Endothelial cell of umbilical vein (primary cell): Measurements from ENCODE around the gene CHST3. TPM values are rescaled to one million over a fixed set of nuclear protein-coding genes. Genes with fewer than 3 reads are reported as not detected.

ENCODE experiments used
- BruUV-seq: library from RNA; stranded (reverse); fragments of 400-500 nt; replicated peaks from 2 replicates; lab custom pipeline; 2021; lab: Mats Ljungman, UMichigan
- CTCF ChIA-PET: fragments of 300-600, 350-600 bp; sonication (Branson Sonifier 250); formaldehyde crosslinking; loops from one replicate; lab custom pipeline; 2021; ENCODE audit warnings: antibody characterized with exemption, inconsistent platforms; lab: Charles Lee
- POLR2A ChIA-PET: fragments of 300-600, 350-600 bp; sonication (Branson Sonifier 250); formaldehyde crosslinking; loops from one replicate; lab custom pipeline; 2021; ENCODE audit warnings: antibody characterized with exemption, inconsistent platforms; lab: Charles Lee
- DNase-seq: peaks from one replicate; pipeline ENCODE4 v3.0.0-alpha.2; 2011; ENCODE audit warnings: low read depth, low spot score
- FAIRE-seq: peaks from 2 replicates; lab custom pipeline; 2011; peaks lifted over from hg19 to GRCh38; lab: Jason Lieb, UNC
- H2AFZ ChIP-seq: 2 replicates; pipeline ENCODE4 v1.6.0; 2012; ENCODE audit warnings: low read depth, low read length, control low read depth, inconsistent platforms
- H3K27ac ChIP-seq: 2 replicates; pipeline ENCODE4 v1.5.1; 2011; ENCODE audit warnings: low read depth, mild to moderate bottlenecking, control low read depth, low read length, moderate library complexity; ENCODE audit not compliant: insufficient read depth
- H3K27me3 ChIP-seq, 2 experiments: 2 replicates each; pipeline versions ENCODE4 v1.6.0 to v1.6.1; 2011; ENCODE audit warnings: low read length in 2 of 2, mixed read lengths in 1 of 2; ENCODE audit not compliant: control insufficient read depth in 2 of 2, insufficient read depth in 2 of 2
- H3K36me3 ChIP-seq, 2 experiments: 2 replicates in 1 of 2; 3 replicates in 1 of 2; pipeline ENCODE4 v1.5.1; 2011; ENCODE audit warnings: low read length in 2 of 2, mild to moderate bottlenecking in 1 of 2, moderate library complexity in 1 of 2; ENCODE audit not compliant: control insufficient read depth in 2 of 2, insufficient read depth in 2 of 2; ENCODE audit errors: extremely low read depth in 1 of 2
- H3K4me1 ChIP-seq: 3 replicates; pipeline ENCODE4 v1.5.1; 2011; ENCODE audit warnings: mild to moderate bottlenecking, low read length; ENCODE audit not compliant: control insufficient read depth, insufficient read depth; ENCODE audit errors: extremely low read depth
- H3K4me2 ChIP-seq: 2 replicates; pipeline ENCODE4 v1.6.1; 2011; ENCODE audit warnings: low read length, control low read depth, mixed read lengths; ENCODE audit not compliant: insufficient read depth
- H3K4me3 ChIP-seq, 3 experiments: fragments of 200-600 bp in 1 of 3; sonication (generic), shearing (Covaris generic) in 1 of 3; replicated peaks in 1 of 3; 2 replicates each; pipeline ENCODE4 v1.5.1; 2011 to 2016; ENCODE audit warnings: control low read depth in 3 of 3, low read length in 3 of 3, mild to moderate bottlenecking in 2 of 3, inconsistent platforms in 1 of 3, low read depth in 1 of 3, moderate library complexity in 1 of 3; ENCODE audit not compliant: insufficient read depth in 1 of 3
- H3K79me2 ChIP-seq: 2 replicates; pipeline ENCODE4 v1.6.0; 2012; ENCODE audit warnings: low read length, inconsistent platforms; ENCODE audit not compliant: control insufficient read depth, insufficient read depth
- H3K9ac ChIP-seq: replicated peaks from 2 replicates; pipeline ENCODE3; 2011; ENCODE audit warnings: low read length, control low read depth; ENCODE audit not compliant: insufficient read depth; ENCODE audit errors: extremely low read depth
- H3K9me1 ChIP-seq: replicated peaks from 3 replicates; pipeline ENCODE4 v1.6.0; 2011; ENCODE audit warnings: mild to moderate bottlenecking, low read length; ENCODE audit not compliant: control insufficient read depth, insufficient read depth; ENCODE audit errors: extremely low read depth
- H3K9me3 ChIP-seq: replicated peaks from 2 replicates; pipeline ENCODE4 v1.5.1; 2012; ENCODE audit warnings: low read length, inconsistent platforms; ENCODE audit not compliant: control insufficient read depth, insufficient read depth
- H4K20me1 ChIP-seq: replicated peaks from 2 replicates; pipeline ENCODE3; 2011; ENCODE audit warnings: mild to moderate bottlenecking, low read length; ENCODE audit not compliant: control insufficient read depth, insufficient read depth; ENCODE audit errors: extremely low read depth
- CTCF ChIP-seq, 2 donors: IDR thresholded peaks; 1 replicate in 1 of 2; 2 replicates in 1 of 2; pipeline ENCODE4 v1.5.1; 2011; ENCODE audit warnings: low read length in 2 of 2, mild to moderate bottlenecking in 2 of 2, moderate library complexity in 2 of 2, control low read depth in 1 of 2, inconsistent platforms in 1 of 2, low read depth in 1 of 2; ENCODE audit not compliant: insufficient read depth in 1 of 2; ENCODE audit errors: extremely low read depth in 1 of 2
- EZH2 ChIP-seq: IDR thresholded peaks from 2 replicates; pipeline ENCODE4 v1.6.1; 2012; ENCODE audit warnings: borderline replicate concordance, low read depth, mild to moderate bottlenecking, moderate library complexity, low read length, inconsistent platforms; ENCODE audit not compliant: severe bottlenecking
- FOS ChIP-seq: IDR thresholded peaks from 2 replicates; pipeline ENCODE4 v1.6.1; 2011; ENCODE audit warnings: mild to moderate bottlenecking, low read length, moderate library complexity, borderline replicate concordance; ENCODE audit not compliant: insufficient read depth
- GATA2 ChIP-seq: IDR thresholded peaks from 2 replicates; pipeline ENCODE4 v1.7.0; 2011; ENCODE audit warnings: low read depth, mild to moderate bottlenecking, moderate library complexity, mixed read lengths, low read length; ENCODE audit not compliant: insufficient read length, insufficient read depth
- JUN ChIP-seq: IDR thresholded peaks from 2 replicates; pipeline ENCODE4 v1.6.1; 2011; ENCODE audit warnings: borderline replicate concordance, low read depth; ENCODE audit not compliant: insufficient read length, insufficient read depth
- MAX ChIP-seq: IDR thresholded peaks from 2 replicates; pipeline ENCODE4 v1.6.1; 2011; ENCODE audit not compliant: insufficient read depth, insufficient read length
- MYC ChIP-seq: IDR thresholded peaks from one replicate; pipeline ENCODE4 v1.6.1; 2011; ENCODE audit warnings: mild to moderate bottlenecking, low read depth, low read length
- POLR2A ChIP-seq: IDR thresholded peaks from 2 replicates; pipeline ENCODE4 v1.6.1; 2012; ENCODE audit warnings: low read depth, mild to moderate bottlenecking, control low read depth, low read length
- POLR2AphosphoS5 ChIP-seq: IDR thresholded peaks from 2 replicates; pipeline ENCODE4 v1.6.1; 2012; ENCODE audit warnings: low read depth, mild to moderate bottlenecking, control low read depth, low read length, moderate library complexity; ENCODE audit not compliant: insufficient read depth
- dilution Hi-C: fragments of 300-500 bp; cut with MboI; formaldehyde crosslinking; loops from one replicate; pipeline ENCODE4 v1.15.0; 2019; ENCODE audit warnings: low sequenced_read_pairs; ENCODE audit not compliant: extremely low pct_ligation_motif_present
- intact Hi-C: fragments of 100-400 bp; cut with micrococcal nuclease; formaldehyde crosslinking; loops from one replicate; pipeline ENCODE4 v1.10.0; 2022
- polyA plus RNA-seq, 4 experiments: library from polyadenylated mRNA; depleted of rRNA in 3 of 4; stranded (reverse) in 3 of 4; unstranded in 1 of 4; fragments of >200 nt; gene quantifications; 2 replicates each; pipeline versions ENCODE4 v1.2.1 to v1.2.3, GENCODE V29; 2011 to 2012; ENCODE audit warnings: missing spikeins in 1 of 4
- total RNA-seq: library from RNA; stranded (reverse); gene quantifications from 2 replicates; pipeline ENCODE4 v1.2.3, GENCODE V29; 2021

CHST3 gene
- total and polyA plus RNA-seq, 2 donors (not counting 3 experiments of a cell fraction or from before 2014, with no cell fraction given) = 5.5 to 11.5 TPM

GRCh38 chr10:72039377-72039776 lies 75.2 kb downstream of the CHST3 start:
- no TSS peak for BruUV-seq
- FAIRE-seq (no peak), DNase-seq (no peak)
- Histone ChIP-seq H3K4me3 (no peak overlapping the region), H3K27ac (no peak overlapping the region), H3K4me1 (no peaks in the 10 kb centered on the region), H3K4me2 (no peak overlapping the region), H3K9ac (no peak overlapping the region), H3K9me1 (no peaks in the 10 kb centered on the region), H3K36me3 (no peaks in the 10 kb centered on the region), H3K27me3 (no peaks in the 10 kb centered on the region), H3K79me2 (no peaks in the 10 kb centered on the region), H4K20me1 (no peaks in the 10 kb centered on the region), H2AFZ (no peak overlapping the region), H3K9me3 (no peaks in the 10 kb centered on the region)
- dilution Hi-C loops (no loop called here), intact Hi-C loops (no loop called here)
- CTCF ChIA-PET = interaction anchor here (1.9 to 4.0 kb wide), 2 partner anchors 9 to 143 kb away, joined by 11 to 36 read pairs; no protein-coding TSS in a partner anchor
- TF ChIP-seq CTCF (IDR thresholded peaks at IDR 0.05; ENCODE audit: extremely low read depth in 1 of 2, insufficient read depth in 1 of 2, low read depth in 1 of 2, low read length in 2 of 2) = no peak
- TF ChIP-seq POLR2AphosphoS5 = no peak
- no peak for TF ChIP-seq MAX
- no peak for TF ChIP-seq GATA2
- no peak for TF ChIP-seq POLR2A
- TF ChIP-seq FOS = no peak
- TF ChIP-seq JUN = no peak
- no peak for TF ChIP-seq EZH2
- no peak for TF ChIP-seq MYC
- POLR2A ChIA-PET = no interaction called here
